ENCODE results near the gene RTN4RL2.

Gene RTN4RL2

DNA sequence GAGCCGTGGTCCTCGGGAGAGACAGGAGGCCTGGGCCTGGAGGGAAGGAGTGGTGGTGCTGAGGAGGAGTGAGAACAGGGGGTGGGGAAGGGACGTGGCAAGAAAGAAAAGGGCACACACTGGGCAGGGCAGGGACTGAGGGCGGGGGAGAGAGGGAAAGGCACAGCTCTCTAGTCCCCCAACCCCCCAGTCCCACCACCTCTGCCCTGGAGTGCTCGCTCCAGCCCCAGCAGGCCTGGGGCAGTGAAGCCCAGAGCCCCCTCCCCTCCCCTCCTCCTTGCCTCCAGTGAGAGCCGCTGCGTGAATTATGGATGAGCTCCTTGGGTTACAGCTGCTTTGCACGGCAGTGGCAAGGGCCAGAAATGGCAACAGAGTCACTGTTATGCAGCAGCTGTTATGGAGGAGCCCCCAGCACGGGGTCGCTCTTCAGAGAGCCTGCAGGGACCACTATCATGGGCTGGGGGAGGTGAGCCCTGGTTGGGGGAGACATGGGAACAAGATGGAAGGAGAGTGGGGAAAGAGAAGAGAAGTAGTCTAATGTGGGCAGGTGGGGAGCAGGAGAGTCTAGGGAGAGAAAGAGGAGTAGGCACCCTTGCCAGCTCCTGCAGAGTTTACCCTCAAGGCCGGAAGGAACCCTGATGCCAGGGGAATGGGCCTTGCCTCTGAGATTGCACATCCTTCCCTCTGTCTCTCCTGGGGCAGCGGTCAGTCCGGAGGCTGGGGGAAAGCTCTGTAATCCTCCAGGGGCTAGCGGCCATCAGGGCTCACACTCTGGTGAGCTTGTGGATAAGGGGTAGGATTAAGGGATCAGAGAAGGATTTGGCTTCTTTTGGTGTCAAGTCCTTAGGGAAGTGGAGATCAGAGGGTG, 3.6 kb downstream of the RTN4RL2 start:
- no peak for TF ChIP-seq CTCF (IDR thresholded peaks at IDR 0.05)
- TF ChIP-seq ZFX (IDR thresholded peaks at IDR 0.05; ENCODE audit: borderline replicate concordance), result no peak
- no peak overlapping the region for H3K27ac ChIP-seq

- no peak overlapping the region for H3K27ac ChIP-seq
- TF ChIP-seq ZFX (IDR thresholded peaks at IDR 0.05; ENCODE audit: borderline replicate concordance) (no peak), CTCF (IDR thresholded peaks at IDR 0.05) (no peak)
Observed at GRCh38 chr11:57464539-57465181, 4.3 kb downstream of the RTN4RL2 start.

DNA sequence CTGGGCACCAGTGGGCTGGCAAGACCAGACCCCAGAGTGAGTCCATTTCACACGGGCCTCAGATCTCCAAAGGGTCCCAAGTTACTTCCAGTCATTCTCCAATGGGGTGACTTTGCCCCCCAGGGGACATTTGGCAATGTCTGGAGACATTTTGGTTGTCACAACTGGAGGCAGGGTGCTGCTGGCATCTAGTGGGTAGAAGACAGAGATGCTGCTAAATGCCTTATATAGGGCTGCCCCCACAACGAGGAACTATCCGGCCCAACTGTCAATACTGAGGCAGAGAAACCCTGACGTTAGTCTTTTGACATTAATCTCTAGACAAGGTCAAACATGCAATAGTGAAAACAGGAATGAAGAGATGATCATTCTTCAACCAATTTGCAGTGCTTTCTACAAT, 6.4 kb downstream of the RTN4RL2 start:
- no peak overlapping the region for H3K27ac ChIP-seq
- no peak for TF ChIP-seq ZFX (IDR thresholded peaks at IDR 0.05; ENCODE audit: borderline replicate concordance)
- TF ChIP-seq CTCF (IDR thresholded peaks at IDR 0.05), result no peak

GRCh38 chr11:57467508-57468157, 7.3 kb downstream of the RTN4RL2 start:
- TF ChIP-seq CTCF (IDR thresholded peaks at IDR 0.05), result no peak
- no peak overlapping the region for H3K27ac ChIP-seq

- no peak overlapping the region for H3K27ac ChIP-seq
- TF ChIP-seq CTCF (IDR thresholded peaks at IDR 0.05) (no peak), ZFX (IDR thresholded peaks at IDR 0.05; ENCODE audit: borderline replicate concordance) (no peak)
Observed at GRCh38 chr11:57468276-57468675, 7.9 kb downstream of the RTN4RL2 start.

GRCh38 chr11:57469268-57469667, 8.9 kb downstream of the RTN4RL2 start:
- TF ChIP-seq ZFX (IDR thresholded peaks at IDR 0.05; ENCODE audit: borderline replicate concordance) (no peak), CTCF (IDR thresholded peaks at IDR 0.05) (no peak)
- no peak overlapping the region for H3K27ac ChIP-seq

- TF ChIP-seq ZFX (IDR thresholded peaks at IDR 0.05; ENCODE audit: borderline replicate concordance) (no peak), CTCF (IDR thresholded peaks at IDR 0.05) (no peak)
- no peak overlapping the region for H3K27ac ChIP-seq
Observed at GRCh38 chr11:57471496-57471895, 11.2 kb downstream of the RTN4RL2 start.

All from 22Rv1 (cell line).